CD4-positive, alpha-beta T cell (primary cell): ENCODE data around the gene VSIG10. TPM values are rescaled to one million over a fixed set of nuclear protein-coding genes. Genes with fewer than 3 reads are reported as not detected.
"Not testable (repeated sequence)": the region's sequence is repeated elsewhere in the genome, so short reads cannot be mapped to it uniquely, and the experiment has no call there.

Experiments
- ATAC-seq: fragments of 200-7000 bp; cut with Tn5 transposase; one replicate; pipeline ENCODE4 v1.10.0; 2022; ENCODE audit warnings: mild to moderate bottlenecking; ENCODE audit not compliant: poor library complexity
- CTCF ChIA-PET: fragments of 350-600 bp; sonication (Branson Sonifier 250); formaldehyde crosslinking; loops from one replicate; lab custom pipeline; 2021; ENCODE audit warnings: antibody characterized with exemption, inconsistent platforms; lab: Charles Lee
- POLR2A ChIA-PET: fragments of 350-600 bp; sonication (Branson Sonifier 250); formaldehyde crosslinking; loops from one replicate; lab custom pipeline; 2021; ENCODE audit warnings: antibody characterized with exemption, inconsistent platforms; lab: Charles Lee
- DNase-seq, 14 experiments: peaks; one replicate each; pipeline ENCODE4 v3.0.0-alpha.2; 2013 to 2020; ENCODE audit warnings: mixed read lengths in 2 of 14
- H3K27ac ChIP-seq, 2 donors: one replicate each; pipeline versions ENCODE4 v1.5.1 to v1.7.0; 2013; ENCODE audit warnings: low read length in 2 of 2, low read depth in 1 of 2, mild to moderate bottlenecking in 1 of 2
- H3K27me3 ChIP-seq, 2 experiments: 1 replicate in 1 of 2; 2 replicates in 1 of 2; pipeline versions ENCODE4 v1.6.1 to v1.7.0; 2013; ENCODE audit warnings: low read length in 2 of 2, control low read depth in 1 of 2, mild to moderate bottlenecking in 1 of 2, moderate library complexity in 1 of 2; ENCODE audit not compliant: insufficient read depth in 2 of 2, control insufficient read depth in 1 of 2
- H3K36me3 ChIP-seq: one replicate; pipeline ENCODE4 v1.6.1; 2013; ENCODE audit warnings: low read length, control low read depth; ENCODE audit not compliant: insufficient read depth
- H3K4me1 ChIP-seq: one replicate; pipeline ENCODE4 v1.6.1; 2013; ENCODE audit warnings: low read length, control low read depth; ENCODE audit not compliant: insufficient read depth
- H3K4me3 ChIP-seq: one replicate; pipeline ENCODE4 v1.5.1; 2013; ENCODE audit warnings: mild to moderate bottlenecking, low read length, moderate library complexity
- H3K9me3 ChIP-seq, 2 experiments: 1 replicate in 1 of 2; 2 replicates in 1 of 2; pipeline versions ENCODE4 v1.6.1 to v1.7.0; 2013; ENCODE audit warnings: low read length in 2 of 2, mild to moderate bottlenecking in 2 of 2, control low read depth in 1 of 2, moderate library complexity in 1 of 2; ENCODE audit not compliant: control insufficient read depth in 1 of 2, insufficient read depth in 1 of 2
- H3K27ac Mint-ChIP-seq: one replicate; pipeline ENCODE4 v1.8.0; 2020; ENCODE audit warnings: mixed read lengths
- H3K27me3 Mint-ChIP-seq: one replicate; pipeline ENCODE4 v1.8.0; 2021; ENCODE audit warnings: mixed read lengths
- H3K36me3 Mint-ChIP-seq: one replicate; pipeline ENCODE4 v1.8.0; 2021; ENCODE audit warnings: low read depth, mixed read lengths
- H3K4me1 Mint-ChIP-seq: one replicate; pipeline ENCODE4 v1.8.0; 2021; ENCODE audit warnings: low read depth, mixed read lengths
- H3K4me3 Mint-ChIP-seq: one replicate; pipeline ENCODE4 v1.8.0; 2020; ENCODE audit warnings: mild to moderate bottlenecking, mixed read lengths
- H3K9me3 Mint-ChIP-seq: one replicate; pipeline ENCODE4 v1.8.0; 2020; ENCODE audit warnings: mixed read lengths
- CTCF ChIP-seq: fragments of 200-600 bp; IDR thresholded peaks from one replicate; pipeline ENCODE4 v1.8.0; 2022; ENCODE audit warnings: antibody characterized with exemption, mild to moderate bottlenecking
- intact Hi-C, 2 experiments: fragments of 100-400 bp; cut with DNase I in 1 of 2; cut with micrococcal nuclease in 1 of 2; formaldehyde crosslinking; loops; one replicate each; pipeline versions ENCODE4 v1.15.1 to v1.9.0; 2023 to 2025; cut with DNase I, micrococcal nuclease
- total RNA-seq, 174 experiments: library from RNA in 2 of 174; stranded (reverse) in 2 of 174; gene quantifications; one replicate each; pipeline ENCODE4 v1.2.3 and lab custom pipeline; 2021 to 2026

The VSIG10 gene
- total RNA-seq, 2 experiments from 2014 or later, result 2.2 TPM

- Mint-ChIP-seq H3K4me3 (no peak overlapping the region), H3K27me3 (no peaks in the 10 kb centered on the region), H3K36me3 (peaks cover 90% of the 10 kb centered on the region), H3K4me1 (no peaks in the 10 kb centered on the region), H3K27ac (no peak overlapping the region), H3K9me3 (no peaks in the 10 kb centered on the region)
- ChIA-PET POLR2A (no interaction called here), CTCF (no interaction called here)
- Histone ChIP-seq H3K27me3 (no peaks in the 10 kb centered on the region), H3K27ac (no peak overlapping the region), H3K4me3 (no peak overlapping the region), H3K4me1 (no peaks in the 10 kb centered on the region), H3K9me3 (no peaks in the 10 kb centered on the region), H3K36me3 (peaks cover 56% of the 10 kb centered on the region)
- DNase-seq (no peak), ATAC-seq (no peak)
- intact Hi-C loops, result no loop called here
- TF ChIP-seq CTCF, result no peak
Observed at GRCh38 chr12:118025168-118025567, 78.6 kb downstream of the VSIG10 start.

GRCh38 chr12:118023301-118023860 lies 80.4 kb downstream of the VSIG10 start:
- Mint-ChIP-seq H3K36me3 (peaks cover 89% of the 10 kb centered on the region), H3K27me3 (no peaks in the 10 kb centered on the region), H3K27ac (no peak overlapping the region), H3K4me1 (peaks cover 4% of the 10 kb centered on the region), H3K9me3 (no peaks in the 10 kb centered on the region), H3K4me3 (no peak overlapping the region)
- Histone ChIP-seq H3K27me3 (no peaks in the 10 kb centered on the region), H3K36me3 (peaks cover 65% of the 10 kb centered on the region), H3K9me3 (no peaks in the 10 kb centered on the region), H3K27ac (no peak overlapping the region), H3K4me1 (no peaks in the 10 kb centered on the region), H3K4me3 (no peak overlapping the region)
- ATAC-seq (no peak), DNase-seq (no peak)
- TF ChIP-seq CTCF, result no peak
- CTCF ChIA-PET, result no interaction called here
- intact Hi-C loops, result no loop called here
- POLR2A ChIA-PET, result no interaction called here

GRCh38 chr12:118022728-118023109 lies 81.1 kb downstream of the VSIG10 start:
- Mint-ChIP-seq H3K9me3 (no peaks in the 10 kb centered on the region), H3K27ac (no peak overlapping the region)

GRCh38 chr12:118022097-118022727 lies 81.6 kb downstream of the VSIG10 start:
- ATAC-seq, CTCF ChIA-PET, H3K27me3 ChIP-seq, H3K4me3 ChIP-seq, H3K27me3 Mint-ChIP-seq, H3K4me3 Mint-ChIP-seq, H3K4me1 ChIP-seq, DNase-seq, POLR2A ChIA-PET, intact Hi-C loops, H3K27ac Mint-ChIP-seq, H3K9me3 Mint-ChIP-seq, H3K9me3 ChIP-seq, H3K27ac ChIP-seq: not testable (repeated sequence)
- H3K4me1 Mint-ChIP-seq, result peaks cover 12% of the 10 kb centered on the region
- peaks cover 58% of the 10 kb centered on the region for H3K36me3 ChIP-seq
- H3K36me3 Mint-ChIP-seq, result peaks cover 85% of the 10 kb centered on the region

More at GRCh38 chr12:118022728-118023109, 81.1 kb downstream of the VSIG10 start:
- Histone ChIP-seq H3K27me3 (no peaks in the 10 kb centered on the region), H3K27ac (no peak overlapping the region), H3K4me3 (no peak overlapping the region), H3K36me3 (peaks cover 60% of the 10 kb centered on the region), H3K9me3 (no peaks in the 10 kb centered on the region), H3K4me1 (peaks cover 2% of the 10 kb centered on the region)
- intact Hi-C loops, result no loop called here
- DNase-seq (no peak), ATAC-seq (no peak)
- no peak for TF ChIP-seq CTCF
- ChIA-PET POLR2A (no interaction called here), CTCF (no interaction called here)
- Mint-ChIP-seq H3K36me3 (peaks cover 88% of the 10 kb centered on the region), H3K4me1 (peaks cover 10% of the 10 kb centered on the region), H3K4me3 (no peak overlapping the region), H3K27me3 (no peaks in the 10 kb centered on the region)
